Testis (tissue), 3 donors: ENCODE measurements around the gene HELT. TPM values are rescaled to one million over a fixed set of nuclear protein-coding genes. Genes with fewer than 3 reads are reported as not detected.

ENCODE experiments used
- DNase-seq: peaks from one replicate; pipeline ENCODE4 v3.0.0-alpha.2; 2019
- H3K27ac ChIP-seq, 2 donors: fragments of 200-600 bp; sonication (generic); one replicate each; pipeline ENCODE4 v1.5.1; 2019
- H3K27me3 ChIP-seq: fragments of 200-600 bp; sonication (generic); one replicate; pipeline ENCODE4 v1.5.1; 2019
- H3K36me3 ChIP-seq: fragments of 200-600 bp; sonication (generic); one replicate; pipeline ENCODE4 v1.5.1; 2017; ENCODE audit warnings: low read depth; ENCODE audit errors: missing control alignments
- H3K4me1 ChIP-seq: fragments of 200-600 bp; sonication (generic); one replicate; pipeline ENCODE4 v1.5.1; 2019
- H3K4me3 ChIP-seq, 2 donors: fragments of 200-600 bp; sonication (generic); one replicate each; pipeline ENCODE4 v1.5.1; 2017 to 2019
- H3K9me3 ChIP-seq: fragments of 200-600 bp; sonication (generic); one replicate; pipeline ENCODE4 v1.5.1; 2017
- CTCF ChIP-seq, 3 experiments: fragments of 450-650 bp in 2 of 3; fragments of 200-600 bp in 1 of 3; sonication (generic) in 1 of 3; IDR thresholded peaks; one replicate each; pipeline ENCODE4 v1.5.1; 2016 to 2019; ENCODE audit warnings: antibody characterized with exemption in 3 of 3, mild to moderate bottlenecking in 2 of 3, moderate library complexity in 1 of 3
- POLR2A ChIP-seq: fragments of 450-650 bp; IDR thresholded peaks from one replicate; pipeline ENCODE4 v1.6.1; 2017; ENCODE audit warnings: antibody characterized with exemption, mild to moderate bottlenecking, moderate library complexity
- WGBS, 2 donors: methylation state at CpG; one replicate each; pipeline ENCODE4 v1.1.5; 2018; 5-methylcytosine and 5-hydroxymethylcytosine counted together
- intact Hi-C: fragments of 100-400 bp; cut with DNase I; formaldehyde crosslinking; loops from one replicate; pipeline ENCODE4 v1.15.1; 2023; ENCODE audit warnings: low total_unique reads
- polyA plus RNA-seq: library from polyadenylated mRNA; stranded (reverse); fragments of 350-450 nt; fragmentation: Illumina TruSeq; extraction: RNeasy Lipid Tissue Mini Kit (QIAGEN cat#74804); gene quantifications from one replicate; pipeline ENCODE4 v1.2.3, GENCODE V29; 2014; ENCODE audit warnings: low read depth, low replicate concordance; ENCODE audit not compliant: insufficient read depth
- total RNA-seq, 2 donors: library from RNA; depleted of rRNA; stranded (reverse); fragments of >200 nt; gene quantifications; one replicate each; pipeline ENCODE4 v1.2.3, GENCODE V29; 2016

HELT gene
- total and polyA plus RNA-seq, 3 donors from 2014 or later, result not detected

GRCh38 chr4:185020863-185021761, 2.8 kb downstream of the HELT start:
- Histone ChIP-seq H3K4me1 (peaks cover 19% of the 10 kb centered on the region), H3K27me3 (no peaks in the 10 kb centered on the region), H3K9me3 (no peaks in the 10 kb centered on the region), H3K27ac (no peak overlapping the region), H3K36me3 (no peaks in the 10 kb centered on the region), H3K4me3 (peak overlapping the region in 1 of 2 donors; percentile 26)
- DNase-seq, result no peak
- intact Hi-C loops, result no loop called here
- 1 to 2% methylated on average over 55 of the region's 55 CpGs for WGBS, 2 donors
- TF ChIP-seq POLR2A (no peak), CTCF (IDR thresholded peaks at IDR 0.05) (no peak)

- DNase-seq, result no peak
- no peaks in the 10 kb centered on the region for H3K27me3 ChIP-seq
- no peak overlapping the region for H3K27ac ChIP-seq
- peaks cover 19% of the 10 kb centered on the region for H3K4me1 ChIP-seq
- no peaks in the 10 kb centered on the region for H3K36me3 ChIP-seq
- no peaks in the 10 kb centered on the region for H3K9me3 ChIP-seq
- WGBS, 2 donors, result 58 to 76% methylated on average over 9 of the region's 9 CpGs
- intact Hi-C loops, result no loop called here
- no peak overlapping the region for H3K4me3 ChIP-seq
- TF ChIP-seq CTCF (IDR thresholded peaks at IDR 0.05) (no peak), POLR2A (no peak)
These were observed 5.2 kb downstream of the HELT start for GRCh38 chr4:185023471-185023870.

GRCh38 chr4:185028625-185029024, 10.3 kb downstream of the HELT start:
- Histone ChIP-seq H3K9me3 (no peaks in the 10 kb centered on the region), H3K36me3 (no peaks in the 10 kb centered on the region), H3K4me3 (no peak overlapping the region), H3K27ac (no peak overlapping the region), H3K27me3 (no peaks in the 10 kb centered on the region), H3K4me1 (no peaks in the 10 kb centered on the region)
- TF ChIP-seq POLR2A, result no peak
- TF ChIP-seq CTCF (IDR thresholded peaks at IDR 0.05), result no peak
- WGBS, 2 donors, result 85 to 86% methylated on average over 8 of the region's 8 CpGs
- intact Hi-C loops, result no loop called here
- DNase-seq, result no peak

GRCh38 chr4:185031611-185032010, 13.3 kb downstream of the HELT start:
- no peak for TF ChIP-seq CTCF (IDR thresholded peaks at IDR 0.05)
- no peak for TF ChIP-seq POLR2A
- no peaks in the 10 kb centered on the region for H3K36me3 ChIP-seq
- no peak for DNase-seq
- no peak overlapping the region for H3K27ac ChIP-seq
- H3K9me3 ChIP-seq, result no peaks in the 10 kb centered on the region
- no peak overlapping the region for H3K4me3 ChIP-seq
- H3K27me3 ChIP-seq, result no peaks in the 10 kb centered on the region
- intact Hi-C loops, result no loop called here
- H3K4me1 ChIP-seq, result no peaks in the 10 kb centered on the region
- WGBS, 2 donors, result 86 to 89% methylated on average over 5 to 6 of the region's 6 CpGs

- no peak overlapping the region for H3K4me3 ChIP-seq
- intact Hi-C loops, result no loop called here
- H3K27me3 ChIP-seq, result no peaks in the 10 kb centered on the region
- no peaks in the 10 kb centered on the region for H3K4me1 ChIP-seq
- 84 to 86% methylated on average over 9 of the region's 9 CpGs for WGBS, 2 donors
- DNase-seq, result no peak
- H3K9me3 ChIP-seq, result no peaks in the 10 kb centered on the region
- no peak for TF ChIP-seq POLR2A
- TF ChIP-seq CTCF (IDR thresholded peaks at IDR 0.05), result no peak
- no peak overlapping the region for H3K27ac ChIP-seq
- H3K36me3 ChIP-seq, result no peaks in the 10 kb centered on the region
These were observed 14.8 kb downstream of the HELT start for GRCh38 chr4:185033072-185033471.
